GM19240 (cell line): Measurements from ENCODE around the gene FAM13B.
"Not testable (repeated sequence)": the region's sequence is repeated elsewhere in the genome, so short reads cannot be mapped to it uniquely, and the experiment has no call there.

ENCODE experiments used
- DNase-seq: peaks from one replicate; pipeline ENCODE4 v3.0.0; 2011; ENCODE audit warnings: low spot score; ENCODE audit not compliant: insufficient read length

FAM13B gene

GRCh38 chr5:138032572-138033385, at the start of gene FAM13B:
Gene FAM13B, minus strand, starts transcription at chr5:138033079. Its CDS starts 13,968 bp downstream, at chr5:138019111.
- no peak for DNase-seq

- no peak for DNase-seq
These were observed 49.2 kb upstream of the FAM13B start for GRCh38 chr5:138082033-138082432.

GRCh38 chr5:138078006-138078643, 45.2 kb upstream of the FAM13B start:
- no peak for DNase-seq

- no peak for DNase-seq
These were observed 44.3 kb upstream of the FAM13B start for GRCh38 chr5:138077064-138077696.

GRCh38 chr5:138070026-138070425, 37.1 kb upstream of the FAM13B start:
- DNase-seq: not testable (repeated sequence)

GRCh38 chr5:138068742-138069600, 36.1 kb upstream of the FAM13B start:
- DNase-seq: peak; percentile 55

GRCh38 chr5:138067945-138068344, 35.1 kb upstream of the FAM13B start:
- no peak for DNase-seq

- no peak for DNase-seq
These were observed 32.2 kb upstream of the FAM13B start for GRCh38 chr5:138065102-138065501.

- no peak for DNase-seq
These were observed 31.6 kb upstream of the FAM13B start for GRCh38 chr5:138064526-138064925.

GRCh38 chr5:138054847-138055558, 22.1 kb upstream of the FAM13B start:
- no peak for DNase-seq

- DNase-seq: no peak
These were observed 21.3 kb upstream of the FAM13B start for GRCh38 chr5:138054206-138054605.

GRCh38 chr5:138053554-138053953, 20.7 kb upstream of the FAM13B start:
- no peak for DNase-seq

GRCh38 chr5:138052718-138053117, 19.8 kb upstream of the FAM13B start:
- DNase-seq: not testable (repeated sequence)

- DNase-seq: no peak
These were observed 18.8 kb upstream of the FAM13B start for GRCh38 chr5:138051441-138052296.

- not testable (repeated sequence) for DNase-seq
These were observed 12.4 kb upstream of the FAM13B start for GRCh38 chr5:138045283-138045682.

GRCh38 chr5:138038826-138039225, 5.9 kb upstream of the FAM13B start:
- DNase-seq: no peak

GRCh38 chr5:138037907-138038633, 5.2 kb upstream of the FAM13B start:
- no peak for DNase-seq

GRCh38 chr5:138037271-138037670, 4.4 kb upstream of the FAM13B start:
- no peak for DNase-seq
